COR-L47 (cell line): ENCODE data around the gene UPK3B.
"Not testable (repeated sequence)": the region's sequence is repeated elsewhere in the genome, so short reads cannot be mapped to it uniquely, and the experiment has no call there.

Experiments
- DNase-seq: peaks from one replicate; lab custom pipeline; 2025; lab: John Stamatoyannopoulos, UW

Gene UPK3B

GRCh38 chr7:76492139-76492538 lies 18.2 kb upstream of the UPK3B start:
- DNase-seq: not testable (repeated sequence)

GRCh38 chr7:76495717-76496116 lies 14.6 kb upstream of the UPK3B start:
- not testable (repeated sequence) for DNase-seq

GRCh38 chr7:76497918-76498582 lies 12.3 kb upstream of the UPK3B start:
- not testable (repeated sequence) for DNase-seq

GRCh38 chr7:76498583-76499200 lies 11.7 kb upstream of the UPK3B start:
- DNase-seq: not testable (repeated sequence)

- DNase-seq: not testable (repeated sequence)
Observed at GRCh38 chr7:76499201-76499923, 11.0 kb upstream of the UPK3B start.

GRCh38 chr7:76499924-76500241 lies 10.5 kb upstream of the UPK3B start:
- not testable (repeated sequence) for DNase-seq

GRCh38 chr7:76502224-76502623 lies 8.1 kb upstream of the UPK3B start:
- DNase-seq: not testable (repeated sequence)

GRCh38 chr7:76502836-76503235 lies 7.5 kb upstream of the UPK3B start:
- not testable (repeated sequence) for DNase-seq

GRCh38 chr7:76503244-76503643 lies 7.1 kb upstream of the UPK3B start:
- not testable (repeated sequence) for DNase-seq

- not testable (repeated sequence) for DNase-seq
Observed at GRCh38 chr7:76504351-76505167, 5.8 kb upstream of the UPK3B start.

GRCh38 chr7:76505168-76506080 lies 4.9 kb upstream of the UPK3B start:
- DNase-seq: no peak

- no peak for DNase-seq
Observed at GRCh38 chr7:76506081-76506440, 4.3 kb upstream of the UPK3B start.

- DNase-seq: not testable (repeated sequence)
Observed at GRCh38 chr7:76506643-76507042, 3.7 kb upstream of the UPK3B start.

- no peak for DNase-seq
Observed at GRCh38 chr7:76507723-76508406, 2.5 kb upstream of the UPK3B start.

GRCh38 chr7:76511200-76511910 lies 1.0 kb downstream of the UPK3B start:
- DNase-seq: not testable (repeated sequence)

GRCh38 chr7:76511911-76512885 lies 1.8 kb downstream of the UPK3B start:
- not testable (repeated sequence) for DNase-seq

GRCh38 chr7:76512941-76513816 lies 2.8 kb downstream of the UPK3B start:
- DNase-seq: no peak
